Right lobe of liver (tissue), 4 donors: Measurements from ENCODE around the gene CA5A.
"Not testable (repeated sequence)": the region's sequence is repeated elsewhere in the genome, so short reads cannot be mapped to it uniquely, and the experiment has no call there.

Experiments used
- POLR2A ChIP-seq: fragments of 450-650 bp; IDR thresholded peaks from one replicate; pipeline ENCODE4 v1.6.1; 2017; ENCODE audit warnings: antibody characterized with exemption, mild to moderate bottlenecking
- TF ChIP-seq, protein P1 (sequence below), 4 donors: fragments of 200-600 bp in 3 of 4; fragments of 450-650 bp in 1 of 4; IDR thresholded peaks; one replicate each; pipeline versions ENCODE4 v1.5.1 to v1.8.0; 2016 to 2022; ENCODE audit warnings: antibody characterized with exemption in 4 of 4, mild to moderate bottlenecking in 2 of 4
- donor health status: DM: no; HTN: no; CAD: no.
- donor health status: DM: no; HTN: no; CAD: no.
- donor health status: DM: no; HTN: yes; CAD: no.

DNA sequence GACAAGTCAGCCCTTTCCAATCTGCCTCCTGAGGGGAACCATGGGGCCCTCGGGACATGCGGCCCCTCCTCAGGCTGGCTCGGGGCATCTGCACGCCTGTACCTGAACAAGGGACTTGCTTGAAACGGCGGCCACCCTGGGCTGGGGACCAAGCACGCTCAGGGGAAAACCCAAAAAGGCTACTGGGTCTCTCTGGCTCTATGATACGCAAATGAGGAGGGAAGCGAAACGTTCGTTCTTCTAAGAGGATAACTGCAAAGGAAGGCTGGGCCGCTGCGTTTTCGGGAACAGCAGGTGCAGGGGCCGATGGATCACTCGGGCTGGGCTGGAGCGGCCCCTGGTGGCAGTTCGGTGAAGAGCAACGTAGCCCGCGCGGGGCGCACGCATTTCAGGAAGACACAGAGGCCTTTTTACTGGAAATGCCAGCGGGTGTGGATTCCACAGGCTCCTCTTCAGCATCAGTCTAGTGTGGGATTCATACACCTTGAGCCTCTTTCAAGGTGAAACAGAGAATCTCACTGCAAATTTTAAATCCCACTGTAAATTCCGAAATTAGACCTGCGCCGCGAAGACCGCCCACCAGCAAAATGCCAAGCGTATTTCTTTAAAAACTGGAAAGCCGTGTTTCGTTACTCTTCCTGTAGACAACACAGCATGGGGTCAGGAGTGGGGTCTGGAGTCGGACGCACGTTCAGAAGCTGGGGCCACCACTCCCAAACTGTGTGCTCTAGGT, 27.0 kb downstream of the CA5A start:
- TF ChIP-seq, protein P1, sequence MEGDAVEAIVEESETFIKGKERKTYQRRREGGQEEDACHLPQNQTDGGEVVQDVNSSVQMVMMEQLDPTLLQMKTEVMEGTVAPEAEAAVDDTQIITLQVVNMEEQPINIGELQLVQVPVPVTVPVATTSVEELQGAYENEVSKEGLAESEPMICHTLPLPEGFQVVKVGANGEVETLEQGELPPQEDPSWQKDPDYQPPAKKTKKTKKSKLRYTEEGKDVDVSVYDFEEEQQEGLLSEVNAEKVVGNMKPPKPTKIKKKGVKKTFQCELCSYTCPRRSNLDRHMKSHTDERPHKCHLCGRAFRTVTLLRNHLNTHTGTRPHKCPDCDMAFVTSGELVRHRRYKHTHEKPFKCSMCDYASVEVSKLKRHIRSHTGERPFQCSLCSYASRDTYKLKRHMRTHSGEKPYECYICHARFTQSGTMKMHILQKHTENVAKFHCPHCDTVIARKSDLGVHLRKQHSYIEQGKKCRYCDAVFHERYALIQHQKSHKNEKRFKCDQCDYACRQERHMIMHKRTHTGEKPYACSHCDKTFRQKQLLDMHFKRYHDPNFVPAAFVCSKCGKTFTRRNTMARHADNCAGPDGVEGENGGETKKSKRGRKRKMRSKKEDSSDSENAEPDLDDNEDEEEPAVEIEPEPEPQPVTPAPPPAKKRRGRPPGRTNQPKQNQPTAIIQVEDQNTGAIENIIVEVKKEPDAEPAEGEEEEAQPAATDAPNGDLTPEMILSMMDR (IDR thresholded peaks at IDR 0.05): peak; percentile 49 to 62 (median 57)
- TF ChIP-seq POLR2A: not testable (repeated sequence)
